AG09319 (cell line): Measurements from ENCODE around the gene VRK3.
"Not testable (repeated sequence)": the region's sequence is repeated elsewhere in the genome, so short reads cannot be mapped to it uniquely, and the experiment has no call there.

ENCODE experiments used
- DNase-seq: peaks from one replicate; pipeline ENCODE4 v3.0.0-alpha.2; 2010; ENCODE audit warnings: low read depth; ENCODE audit errors: extremely low read depth
- TF ChIP-seq, protein P1 (sequence below): IDR thresholded peaks from 2 replicates; pipeline ENCODE4 v1.5.1; 2011; ENCODE audit warnings: low read depth, mild to moderate bottlenecking, inconsistent platforms, low read length, moderate library complexity

The VRK3 gene

DNA sequence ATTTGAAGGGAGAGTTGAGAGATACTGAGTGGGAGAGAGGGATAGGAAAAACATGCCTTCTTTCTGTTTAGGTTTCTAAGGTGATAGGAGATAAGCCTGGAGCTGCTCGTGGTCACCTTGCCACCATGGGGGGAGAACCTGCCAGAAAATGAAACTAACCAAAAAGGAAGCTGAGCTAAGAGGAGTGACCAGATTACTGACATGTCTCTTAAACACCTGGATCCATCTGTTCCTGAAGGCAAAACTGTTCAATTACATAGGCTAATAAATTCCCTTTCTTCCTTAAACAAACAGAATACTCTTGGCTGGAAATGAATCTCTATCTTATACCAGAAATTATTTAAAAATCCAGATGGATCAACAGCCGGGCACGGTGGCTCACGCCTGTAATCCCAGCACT is 27.9 kb upstream of the VRK3 start:
- TF ChIP-seq, protein P1, sequence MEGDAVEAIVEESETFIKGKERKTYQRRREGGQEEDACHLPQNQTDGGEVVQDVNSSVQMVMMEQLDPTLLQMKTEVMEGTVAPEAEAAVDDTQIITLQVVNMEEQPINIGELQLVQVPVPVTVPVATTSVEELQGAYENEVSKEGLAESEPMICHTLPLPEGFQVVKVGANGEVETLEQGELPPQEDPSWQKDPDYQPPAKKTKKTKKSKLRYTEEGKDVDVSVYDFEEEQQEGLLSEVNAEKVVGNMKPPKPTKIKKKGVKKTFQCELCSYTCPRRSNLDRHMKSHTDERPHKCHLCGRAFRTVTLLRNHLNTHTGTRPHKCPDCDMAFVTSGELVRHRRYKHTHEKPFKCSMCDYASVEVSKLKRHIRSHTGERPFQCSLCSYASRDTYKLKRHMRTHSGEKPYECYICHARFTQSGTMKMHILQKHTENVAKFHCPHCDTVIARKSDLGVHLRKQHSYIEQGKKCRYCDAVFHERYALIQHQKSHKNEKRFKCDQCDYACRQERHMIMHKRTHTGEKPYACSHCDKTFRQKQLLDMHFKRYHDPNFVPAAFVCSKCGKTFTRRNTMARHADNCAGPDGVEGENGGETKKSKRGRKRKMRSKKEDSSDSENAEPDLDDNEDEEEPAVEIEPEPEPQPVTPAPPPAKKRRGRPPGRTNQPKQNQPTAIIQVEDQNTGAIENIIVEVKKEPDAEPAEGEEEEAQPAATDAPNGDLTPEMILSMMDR, result no peak
- no peak for DNase-seq

DNA sequence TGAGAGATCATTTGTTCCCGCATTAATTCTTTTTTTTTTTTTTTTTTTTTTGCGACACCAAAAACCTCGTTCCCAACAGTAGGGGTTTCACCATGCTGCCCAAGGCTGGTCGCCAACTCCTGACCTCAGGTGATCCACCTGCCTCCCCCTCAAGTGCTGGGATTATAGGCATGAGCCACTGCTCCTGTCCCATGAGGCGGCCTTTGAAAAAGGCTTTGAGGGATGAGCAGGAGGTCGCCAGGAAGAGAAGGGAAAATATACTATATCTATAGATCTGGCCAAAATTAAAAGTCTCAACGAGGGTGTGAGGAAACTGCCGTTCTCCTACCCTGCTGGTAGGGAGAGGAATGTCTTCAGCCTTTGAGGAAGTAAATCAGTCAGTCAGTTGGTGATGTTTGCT is 26.8 kb upstream of the VRK3 start:
- no peak for DNase-seq
- TF ChIP-seq, protein P1, result no peak

DNA sequence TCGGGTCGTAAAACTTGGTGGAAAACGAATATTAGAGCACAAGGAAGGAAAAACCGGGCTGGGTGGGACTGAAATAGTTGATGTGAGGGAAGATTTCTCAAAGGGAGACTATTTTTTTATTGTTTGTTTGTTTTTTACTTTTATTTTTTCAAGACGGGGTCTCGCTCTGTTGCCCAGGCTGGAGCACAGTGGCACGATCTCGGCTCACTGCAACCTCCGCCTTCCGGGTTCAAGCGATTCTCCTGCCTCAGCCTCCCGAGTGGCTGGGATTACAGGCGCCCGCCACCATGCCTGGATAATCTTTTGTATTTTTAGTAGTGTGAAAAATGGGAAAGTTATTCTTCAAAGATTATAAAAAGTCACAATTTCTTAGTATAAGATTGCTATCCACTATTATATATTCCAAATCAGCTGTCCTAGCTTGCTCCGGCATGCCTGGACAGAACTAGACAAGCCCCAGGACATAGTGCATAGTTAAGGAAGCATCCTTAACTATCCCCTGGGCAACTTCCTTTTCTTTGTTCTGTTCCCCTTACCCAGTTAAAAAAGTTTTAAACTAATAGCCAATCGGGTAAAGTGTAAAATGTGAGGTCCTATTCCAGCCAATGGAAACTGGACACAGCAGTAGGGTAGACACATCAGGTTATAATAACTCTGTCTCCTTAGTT is 26.2 kb upstream of the VRK3 start:
- DNase-seq, result not testable (repeated sequence)

DNA sequence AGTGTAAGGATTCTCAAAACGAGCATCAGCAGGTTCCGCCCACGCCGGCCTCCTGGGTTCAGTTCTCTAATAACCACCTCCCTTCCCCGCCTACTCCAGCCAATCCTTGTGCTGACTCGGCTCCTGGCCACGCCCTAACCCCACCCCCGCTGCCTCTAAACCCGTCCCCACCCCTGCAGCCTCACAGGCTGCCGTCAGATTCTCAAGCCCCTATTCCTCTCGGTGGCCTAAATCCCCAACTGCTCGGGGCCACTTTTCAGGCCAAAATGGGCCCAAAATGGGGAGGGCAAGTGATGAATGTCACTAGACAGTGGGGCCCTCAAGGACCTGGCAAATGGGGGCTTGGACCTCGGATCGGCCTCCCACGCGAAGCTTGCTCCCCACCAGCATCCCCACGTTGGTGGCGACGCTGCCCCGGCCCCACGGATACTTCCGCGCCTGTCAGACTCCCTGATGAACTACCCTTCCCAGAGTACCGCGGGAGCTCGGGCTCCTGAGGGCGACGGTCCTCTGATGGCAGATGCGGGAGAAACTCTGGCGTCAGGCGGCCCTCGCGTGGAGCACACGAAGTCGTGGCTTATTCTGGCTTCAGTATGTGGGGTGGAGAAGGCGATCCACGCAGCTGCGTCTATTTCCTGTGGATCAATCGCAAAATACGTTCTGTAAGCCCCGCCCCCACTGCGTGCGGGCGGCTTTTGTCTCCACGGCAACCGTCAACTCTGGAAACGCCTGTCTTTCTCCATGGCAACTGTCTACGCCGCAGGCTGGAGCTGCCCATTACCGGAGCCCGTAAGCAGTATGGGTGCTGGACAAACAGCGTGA is 25.4 kb upstream of the VRK3 start:
- TF ChIP-seq, protein P1, result no peak
- DNase-seq, result peak; percentile 47

DNA sequence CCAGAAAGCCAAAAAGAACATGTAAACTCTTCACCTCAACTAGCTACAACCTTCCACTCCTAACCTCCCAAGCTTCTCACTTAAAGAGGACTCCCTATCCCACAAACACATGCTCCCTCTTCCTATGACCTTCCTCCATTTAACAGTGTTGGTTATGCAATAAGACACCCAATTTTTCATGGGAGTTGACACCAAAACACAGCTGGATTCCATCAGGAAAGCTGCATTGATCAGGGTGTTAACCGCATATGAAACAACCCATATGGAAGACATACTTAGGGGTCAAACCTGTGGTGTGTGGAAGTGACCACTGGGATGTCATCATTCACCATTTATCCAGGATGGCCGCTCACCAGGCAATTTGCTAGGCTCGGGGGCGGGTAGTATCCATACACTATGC is 22.5 kb upstream of the VRK3 start:
- DNase-seq, result no peak
- TF ChIP-seq, protein P1, result no peak

DNA sequence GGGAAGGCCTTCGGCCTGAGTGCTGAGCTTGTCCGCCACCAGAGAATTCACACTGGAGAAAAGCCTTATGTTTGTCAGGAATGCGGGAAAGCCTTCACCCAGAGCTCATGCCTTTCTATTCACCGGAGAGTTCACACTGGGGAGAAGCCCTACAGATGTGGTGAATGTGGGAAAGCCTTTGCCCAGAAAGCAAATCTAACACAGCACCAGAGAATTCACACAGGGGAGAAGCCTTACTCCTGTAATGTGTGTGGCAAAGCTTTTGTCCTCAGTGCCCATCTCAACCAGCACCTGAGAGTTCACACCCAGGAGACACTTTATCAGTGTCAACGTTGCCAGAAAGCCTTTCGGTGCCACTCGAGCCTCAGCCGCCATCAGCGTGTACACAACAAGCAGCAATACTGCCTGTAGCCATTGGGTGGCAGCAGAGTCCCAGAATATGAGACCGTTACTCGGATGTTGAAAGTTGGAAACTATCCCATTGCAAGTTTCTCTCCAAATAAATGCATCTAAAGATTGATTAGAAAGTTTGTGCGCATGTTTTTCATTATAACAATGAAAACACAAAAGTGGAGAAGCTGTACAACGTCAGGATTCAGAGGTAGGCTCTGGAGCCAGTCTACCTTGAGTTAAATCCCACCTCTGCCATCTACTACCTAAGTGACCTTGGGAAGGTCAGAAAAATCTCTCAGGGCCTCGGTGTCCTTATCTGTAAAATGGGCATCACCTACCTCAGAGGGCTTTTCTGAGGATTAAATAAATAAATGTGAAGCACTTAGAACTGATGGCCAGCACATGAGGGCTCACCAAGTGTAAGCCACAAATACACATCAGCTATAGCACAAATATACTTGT is 21.7 kb upstream of the VRK3 start:
- TF ChIP-seq, protein P1, result peak; percentile 67
- DNase-seq, result no peak

DNA sequence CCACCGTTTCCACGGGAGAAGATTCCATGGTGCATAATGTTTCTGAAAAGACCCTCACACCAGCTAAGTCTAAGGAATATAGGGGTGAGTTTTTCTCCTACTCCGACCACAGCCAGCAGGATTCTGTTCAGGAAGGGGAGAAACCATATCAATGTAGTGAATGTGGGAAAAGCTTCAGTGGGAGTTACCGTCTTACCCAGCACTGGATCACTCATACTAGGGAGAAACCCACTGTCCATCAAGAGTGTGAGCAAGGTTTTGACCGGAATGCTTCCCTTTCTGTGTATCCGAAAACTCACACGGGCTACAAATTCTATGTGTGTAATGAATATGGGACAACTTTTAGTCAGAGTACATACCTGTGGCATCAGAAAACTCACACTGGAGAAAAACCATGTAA is 19.8 kb upstream of the VRK3 start:
- DNase-seq, result no peak
- TF ChIP-seq, protein P1, result no peak
